SU-DHL-6 (cell line): ENCODE data around the gene PCNX3.

Source experiments
- H2AFZ ChIP-seq: fragments of 200-600 bp; sonication (generic); 2 replicates; pipeline ENCODE4 v1.6.1; 2014; ENCODE audit warnings: low read depth, mild to moderate bottlenecking, moderate library complexity, mixed read lengths, antibody characterized with exemption, low read length; ENCODE audit not compliant: severe bottlenecking
- H3F3A ChIP-seq: fragments of 200-600 bp; shearing (Covaris generic); 2 replicates; pipeline ENCODE4 v1.6.0; 2016; ENCODE audit warnings: antibody characterized with exemption, mild to moderate bottlenecking; ENCODE audit not compliant: insufficient read depth
- H3K27ac ChIP-seq: fragments of 200-600 bp; sonication (generic); 2 replicates; pipeline ENCODE4 v1.5.1; 2016; ENCODE audit warnings: low read depth, mild to moderate bottlenecking, low read length, moderate library complexity, mixed read lengths
- H3K27me3 ChIP-seq: fragments of 200-600 bp; sonication (generic), shearing (Covaris generic); 2 replicates; pipeline ENCODE4 v1.6.0; 2014; ENCODE audit warnings: mild to moderate bottlenecking, low read length
- H3K36me3 ChIP-seq: fragments of 200-600 bp; sonication (generic); 2 replicates; pipeline ENCODE4 v1.6.1; 2014; ENCODE audit warnings: mild to moderate bottlenecking, low read length, mixed read lengths
- H3K4me2 ChIP-seq: fragments of 300-600, 200-600 bp; shearing (Covaris generic), sonication (generic); 2 replicates; pipeline ENCODE4 v1.6.0; 2014; ENCODE audit warnings: low read length, low read depth, mild to moderate bottlenecking; ENCODE audit not compliant: poor library complexity, severe bottlenecking
- H3K4me3 ChIP-seq: fragments of 200-600 bp; sonication (generic); 2 replicates; pipeline ENCODE4 v1.5.1; 2014; ENCODE audit warnings: antibody characterized with exemption, low read length, mild to moderate bottlenecking, mixed read lengths; ENCODE audit not compliant: insufficient read depth, poor library complexity, severe bottlenecking
- H3K79me2 ChIP-seq: fragments of 200-600 bp; sonication (generic); 2 replicates; pipeline ENCODE4 v1.6.1; 2014; ENCODE audit warnings: mild to moderate bottlenecking, low read length, moderate library complexity; ENCODE audit not compliant: insufficient read depth
- H3K9ac ChIP-seq: fragments of 200-600 bp; sonication (generic); 2 replicates; pipeline ENCODE4 v1.7.0; 2014; ENCODE audit warnings: mild to moderate bottlenecking, low read length
- H3K9me2 ChIP-seq: fragments of 200-600 bp; sonication (generic); replicated peaks from 2 replicates; pipeline ENCODE4 v1.6.1; 2014; ENCODE audit warnings: low read length; ENCODE audit not compliant: insufficient read depth
- H3K9me3 ChIP-seq: fragments of 200-600 bp; sonication (generic); 2 replicates; pipeline ENCODE4 v1.6.1; 2014; ENCODE audit warnings: low read length, mixed read lengths; ENCODE audit not compliant: insufficient read depth
- H4K20me1 ChIP-seq: fragments of 200-600 bp; sonication (generic); 2 replicates; pipeline ENCODE4 v1.6.1; 2014; ENCODE audit warnings: low read depth, mild to moderate bottlenecking, antibody characterized with exemption, low read length, moderate library complexity, mixed read lengths
- CTCF ChIP-seq: fragments of 200-600 bp; sonication (generic); IDR thresholded peaks from one replicate; pipeline ENCODE4 v1.5.1; 2017; ENCODE audit warnings: antibody characterized with exemption, mild to moderate bottlenecking, low read length, moderate library complexity; ENCODE audit not compliant: insufficient read depth, poor library complexity, severe bottlenecking
- EZH2phosphoT487 ChIP-seq: fragments of 200-600 bp; sonication (generic), shearing (Covaris generic); conservative IDR thresholded peaks from 2 replicates; pipeline ENCODE4 v1.6.1; 2018; ENCODE audit warnings: mild to moderate bottlenecking, antibody characterized with exemption, low read length, moderate library complexity, mixed read lengths

Gene PCNX3

GRCh38 chr11:65576232-65576866 is 39.2 kb upstream of the PCNX3 start:
- H3K9me2 ChIP-seq = no peaks in the 10 kb centered on the region
- no peak overlapping the region for H2AFZ ChIP-seq
- H4K20me1 ChIP-seq = no peaks in the 10 kb centered on the region
- peak overlapping the region; percentile 62 for H3K4me3 ChIP-seq
- no peaks in the 10 kb centered on the region for H3K27me3 ChIP-seq
- H3K9ac ChIP-seq = peak overlapping the region; percentile 84
- no peak overlapping the region for H3K27ac ChIP-seq
- no peaks in the 10 kb centered on the region for H3K9me3 ChIP-seq
- H3F3A ChIP-seq = peaks cover 11% of the 10 kb centered on the region
- TF ChIP-seq CTCF = no peak
- TF ChIP-seq EZH2phosphoT487 = no peak
- peak overlapping the region; percentile 48 for H3K4me2 ChIP-seq
- H3K36me3 ChIP-seq = no peaks in the 10 kb centered on the region
- no peaks in the 10 kb centered on the region for H3K79me2 ChIP-seq

- H4K20me1 ChIP-seq = no peaks in the 10 kb centered on the region
- no peak for TF ChIP-seq CTCF
- TF ChIP-seq EZH2phosphoT487 = no peak
- H3K27me3 ChIP-seq = no peaks in the 10 kb centered on the region
- H3K4me2 ChIP-seq = peak overlapping the region; percentile 48
- no peak overlapping the region for H3K4me3 ChIP-seq
- no peaks in the 10 kb centered on the region for H3K79me2 ChIP-seq
- peaks cover 11% of the 10 kb centered on the region for H3F3A ChIP-seq
- no peaks in the 10 kb centered on the region for H3K9me2 ChIP-seq
- H2AFZ ChIP-seq = no peak overlapping the region
- no peaks in the 10 kb centered on the region for H3K36me3 ChIP-seq
- H3K9me3 ChIP-seq = no peaks in the 10 kb centered on the region
- no peak overlapping the region for H3K27ac ChIP-seq
- H3K9ac ChIP-seq = peak overlapping the region; percentile 84; the same call in 1 of the 2 replicates
Measured at GRCh38 chr11:65576867-65577755, 38.5 kb upstream of the PCNX3 start.

- Histone ChIP-seq H3K9me3 (no peaks in the 10 kb centered on the region), H2AFZ (no peak overlapping the region), H3K4me2 (no peak overlapping the region), H3K9me2 (no peaks in the 10 kb centered on the region), H4K20me1 (no peaks in the 10 kb centered on the region), H3K27ac (no peak overlapping the region), H3F3A (peaks cover 11% of the 10 kb centered on the region), H3K4me3 (no peak overlapping the region), H3K27me3 (no peaks in the 10 kb centered on the region), H3K9ac (no peak overlapping the region), H3K36me3 (no peaks in the 10 kb centered on the region), H3K79me2 (no peaks in the 10 kb centered on the region)
- no peak for TF ChIP-seq EZH2phosphoT487
Measured at GRCh38 chr11:65577756-65578109, 37.8 kb upstream of the PCNX3 start.

GRCh38 chr11:65578134-65578533 is 37.4 kb upstream of the PCNX3 start:
- H3K9ac ChIP-seq = no peak overlapping the region
- peaks cover 11% of the 10 kb centered on the region for H3F3A ChIP-seq
- H2AFZ ChIP-seq = no peak overlapping the region
- H3K27ac ChIP-seq = no peak overlapping the region
- H4K20me1 ChIP-seq = no peaks in the 10 kb centered on the region
- no peak overlapping the region for H3K4me3 ChIP-seq
- H3K27me3 ChIP-seq = no peaks in the 10 kb centered on the region
- H3K9me2 ChIP-seq = no peaks in the 10 kb centered on the region
- no peaks in the 10 kb centered on the region for H3K36me3 ChIP-seq
- no peak overlapping the region for H3K4me2 ChIP-seq
- H3K79me2 ChIP-seq = no peaks in the 10 kb centered on the region
- TF ChIP-seq CTCF (no peak), EZH2phosphoT487 (no peak)
- H3K9me3 ChIP-seq = no peaks in the 10 kb centered on the region
